Liver (tissue), 9 donors: Measurements from ENCODE around the gene CDH13. TPM values are rescaled to one million over a fixed set of nuclear protein-coding genes. Genes with fewer than 3 reads are reported as not detected.

ENCODE experiments used
- DNase-seq: peaks from one replicate; pipeline ENCODE4 v3.0.0-alpha.2; 2017; ENCODE audit warnings: low spot score
- H3K27ac ChIP-seq, 2 donors: one replicate each; pipeline ENCODE4 v1.7.0; 2013; ENCODE audit warnings: inconsistent platforms in 2 of 2, low read length in 2 of 2, control low read depth in 1 of 2, low read depth in 1 of 2, mild to moderate bottlenecking in 1 of 2
- H3K27me3 ChIP-seq, 4 donors: one replicate each; pipeline versions ENCODE4 v1.6.1 to v1.7.0; 2013; ENCODE audit warnings: low read length in 3 of 4, inconsistent platforms in 1 of 4, mild to moderate bottlenecking in 1 of 4, moderate library complexity in 1 of 4; ENCODE audit not compliant: control insufficient read depth in 4 of 4, insufficient read depth in 4 of 4
- H3K36me3 ChIP-seq, 4 donors: one replicate each; pipeline versions ENCODE4 v1.6.1 to v1.7.0; 2013; ENCODE audit warnings: low read length in 3 of 4, mild to moderate bottlenecking in 3 of 4, low read depth in 1 of 4, moderate library complexity in 1 of 4; ENCODE audit not compliant: control insufficient read depth in 4 of 4, insufficient read depth in 3 of 4
- H3K4me1 ChIP-seq, 4 donors: one replicate each; pipeline versions ENCODE4 v1.6.1 to v1.7.0; 2013; ENCODE audit warnings: low read length in 3 of 4, mild to moderate bottlenecking in 3 of 4, moderate library complexity in 1 of 4; ENCODE audit not compliant: control insufficient read depth in 4 of 4, insufficient read depth in 4 of 4
- H3K4me3 ChIP-seq, 3 donors: one replicate each; pipeline versions ENCODE4 v1.6.1 to v1.7.0; 2013; ENCODE audit warnings: low read length in 3 of 3, control low read depth in 1 of 3, low read depth in 1 of 3, mild to moderate bottlenecking in 1 of 3
- H3K9ac ChIP-seq, 2 donors: one replicate each; pipeline ENCODE4 v1.7.0; 2013; ENCODE audit warnings: low read length in 2 of 2, mild to moderate bottlenecking in 2 of 2, moderate library complexity in 2 of 2, control low read depth in 1 of 2, low read depth in 1 of 2
- H3K9me3 ChIP-seq, 4 donors: one replicate each; pipeline versions ENCODE4 v1.6.1 to v1.7.0; 2013; ENCODE audit warnings: low read length in 3 of 4; ENCODE audit not compliant: control insufficient read depth in 4 of 4
- EGR1 ChIP-seq, 2 donors: IDR thresholded peaks; 2 replicates each; pipeline ENCODE4 v1.6.1; 2016 to 2018; ENCODE audit warnings: antibody characterized with exemption in 2 of 2, low read depth in 2 of 2
- FOXA1 ChIP-seq: IDR thresholded peaks from 2 replicates; pipeline ENCODE4 v1.6.1; 2016; ENCODE audit warnings: antibody characterized with exemption
- FOXA2 ChIP-seq: IDR thresholded peaks from 2 replicates; pipeline ENCODE4 v1.6.1; 2016; ENCODE audit warnings: antibody characterized with exemption
- GABPA ChIP-seq, 2 donors: IDR thresholded peaks in 1 of 2; conservative IDR thresholded peaks in 1 of 2; 2 replicates each; pipeline ENCODE4 v1.6.1; 2016; ENCODE audit warnings: antibody characterized with exemption in 2 of 2, mild to moderate bottlenecking in 1 of 2, moderate library complexity in 1 of 2
- HNF4A ChIP-seq, 2 donors: conservative IDR thresholded peaks; 2 replicates each; pipeline ENCODE4 v1.6.1; 2016; ENCODE audit warnings: antibody characterized with exemption in 2 of 2, mild to moderate bottlenecking in 2 of 2
- HNF4G ChIP-seq: IDR thresholded peaks from 2 replicates; pipeline ENCODE4 v1.6.1; 2016; ENCODE audit warnings: antibody characterized with exemption
- JUND ChIP-seq, 2 donors: IDR thresholded peaks; 2 replicates each; pipeline ENCODE4 v1.6.1; 2016; ENCODE audit warnings: antibody characterized with exemption in 2 of 2
- NR2F2 ChIP-seq: IDR thresholded peaks from 2 replicates; pipeline ENCODE4 v1.6.1; 2016; ENCODE audit warnings: antibody characterized with exemption
- RXRA ChIP-seq, 2 donors: IDR thresholded peaks; 2 replicates each; pipeline ENCODE4 v1.6.1; 2017 to 2018; ENCODE audit warnings: antibody characterized with exemption in 2 of 2, mild to moderate bottlenecking in 1 of 2
- SP1 ChIP-seq: IDR thresholded peaks from 2 replicates; pipeline ENCODE4 v1.6.1; 2018; ENCODE audit warnings: antibody characterized with exemption, mild to moderate bottlenecking
- TAF1 ChIP-seq: conservative IDR thresholded peaks from 2 replicates; pipeline ENCODE4 v1.6.1; 2016; ENCODE audit warnings: antibody characterized with exemption, mild to moderate bottlenecking
- YY1 ChIP-seq: IDR thresholded peaks from 2 replicates; pipeline ENCODE4 v1.6.1; 2016; ENCODE audit warnings: antibody characterized with exemption, mild to moderate bottlenecking
- polyA plus RNA-seq, 2 donors: library from polyadenylated mRNA; stranded (reverse) in 1 of 2; unstranded in 1 of 2; fragments of 200-250 nt in 1 of 2; fragments of >200 nt in 1 of 2; fragmentation: Nextera tagmentation in 1 of 2; extraction: Ambion mirVana in 1 of 2; gene quantifications; one replicate each; pipeline versions ENCODE4 v1.2.1 to v1.2.3, GENCODE V29; 2013 to 2015
- total RNA-seq, 2 donors: library from RNA; depleted of rRNA; stranded (reverse); fragments of >200 nt; gene quantifications; one replicate each; pipeline ENCODE4 v1.2.3, GENCODE V29; 2014
- TF ChIP-seq, protein P1 (sequence below): IDR thresholded peaks from 2 replicates; pipeline ENCODE4 v1.6.1; 2016; ENCODE audit warnings: antibody characterized with exemption
- TF ChIP-seq, protein P2 (sequence below): IDR thresholded peaks from 2 replicates; pipeline ENCODE4 v1.6.1; 2016; ENCODE audit warnings: antibody characterized with exemption
- TF ChIP-seq, protein P3 (sequence below): IDR thresholded peaks from 2 replicates; pipeline ENCODE4 v1.6.1; 2016; ENCODE audit warnings: antibody characterized with exemption, mild to moderate bottlenecking
- TF ChIP-seq, protein P4 (sequence below): fragments of 150-350 bp; IDR thresholded peaks from 2 replicates; pipeline ENCODE4 v1.5.1; 2017; ENCODE audit warnings: improper control_type of control experiment, low read depth, low read length; ENCODE audit not compliant: missing input control
- TF ChIP-seq, protein P5 (sequence below): IDR thresholded peaks from 2 replicates; pipeline ENCODE4 v1.6.1; 2016; ENCODE audit warnings: antibody characterized with exemption
- donor health status: healthy.
- donor health status: healthy.
- donor health status: healthy.
- donor health status: healthy.
- donor health status: healthy.

CDH13 gene
- total and polyA plus RNA-seq, 4 donors, result 0.21 to 1.5 (median 0.58) TPM

DNA sequence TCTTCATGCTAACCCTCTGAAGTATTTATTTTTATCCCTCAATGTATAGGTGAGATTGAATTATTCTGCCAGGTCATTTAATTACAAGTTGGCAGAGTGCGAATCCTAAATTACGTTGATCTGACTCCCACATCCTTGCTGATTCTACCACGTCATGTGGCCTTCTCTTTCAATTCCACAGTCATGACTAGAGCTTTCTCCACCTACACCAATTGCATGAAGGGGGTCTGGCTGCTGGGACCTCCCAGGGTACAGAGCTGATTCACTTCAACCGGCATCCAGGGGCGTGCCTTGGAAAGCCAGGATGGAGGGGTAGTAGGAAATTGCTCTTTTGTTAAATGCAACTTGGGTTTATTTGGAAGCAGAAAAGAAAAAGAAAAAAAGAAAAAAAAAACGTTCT lies 41.1 kb upstream of the CDH13 start (continued):
- TF ChIP-seq TAF1 (no peak), SP1 (no peak), NR2F2 (no peak), GABPA (IDR thresholded peaks at IDR 0.05 in 1 of 2, conservative IDR thresholded peaks at IDR 0.05 in 1 of 2) (no peak), HNF4A (conservative IDR thresholded peaks at IDR 0.05) (no peak), FOXA2 (no peak), EGR1 (IDR thresholded peaks at IDR 0.05; ENCODE audit: low read depth in 2 of 2) (no peak), FOXA1 (no peak)
- TF ChIP-seq, protein P1, sequence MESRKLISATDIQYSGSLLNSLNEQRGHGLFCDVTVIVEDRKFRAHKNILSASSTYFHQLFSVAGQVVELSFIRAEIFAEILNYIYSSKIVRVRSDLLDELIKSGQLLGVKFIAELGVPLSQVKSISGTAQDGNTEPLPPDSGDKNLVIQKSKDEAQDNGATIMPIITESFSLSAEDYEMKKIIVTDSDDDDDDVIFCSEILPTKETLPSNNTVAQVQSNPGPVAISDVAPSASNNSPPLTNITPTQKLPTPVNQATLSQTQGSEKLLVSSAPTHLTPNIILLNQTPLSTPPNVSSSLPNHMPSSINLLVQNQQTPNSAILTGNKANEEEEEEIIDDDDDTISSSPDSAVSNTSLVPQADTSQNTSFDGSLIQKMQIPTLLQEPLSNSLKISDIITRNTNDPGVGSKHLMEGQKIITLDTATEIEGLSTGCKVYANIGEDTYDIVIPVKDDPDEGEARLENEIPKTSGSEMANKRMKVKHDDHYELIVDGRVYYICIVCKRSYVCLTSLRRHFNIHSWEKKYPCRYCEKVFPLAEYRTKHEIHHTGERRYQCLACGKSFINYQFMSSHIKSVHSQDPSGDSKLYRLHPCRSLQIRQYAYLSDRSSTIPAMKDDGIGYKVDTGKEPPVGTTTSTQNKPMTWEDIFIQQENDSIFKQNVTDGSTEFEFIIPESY, result no peak

DNA sequence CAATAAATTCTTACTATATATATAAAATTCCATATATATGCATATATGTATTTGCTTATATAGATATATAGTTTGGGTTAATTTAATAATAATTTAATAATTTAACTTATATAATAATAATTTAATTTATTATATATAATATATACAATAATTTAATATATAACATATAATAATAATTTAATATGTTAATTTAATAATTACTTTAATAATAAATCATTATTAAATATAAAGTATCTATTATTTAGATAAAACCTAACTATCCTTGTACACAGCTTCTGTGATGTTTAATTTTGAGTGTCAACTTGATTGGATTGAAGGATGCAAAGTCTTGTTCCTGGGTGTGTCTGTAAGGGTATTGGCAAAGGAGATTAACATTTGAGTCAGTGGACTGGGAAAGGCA lies 40.6 kb upstream of the CDH13 start:
- Histone ChIP-seq H3K36me3 (no peaks in the 10 kb centered on the region), H3K27ac (no peak overlapping the region), H3K9ac (no peak overlapping the region), H3K27me3 (no peaks in the 10 kb centered on the region), H3K4me1 (no peaks in the 10 kb centered on the region), H3K4me3 (no peak overlapping the region), H3K9me3 (no peaks in the 10 kb centered on the region)
- no peak for DNase-seq
- TF ChIP-seq FOXA2, result no peak
- TF ChIP-seq FOXA1, result no peak
- TF ChIP-seq, protein P2, sequence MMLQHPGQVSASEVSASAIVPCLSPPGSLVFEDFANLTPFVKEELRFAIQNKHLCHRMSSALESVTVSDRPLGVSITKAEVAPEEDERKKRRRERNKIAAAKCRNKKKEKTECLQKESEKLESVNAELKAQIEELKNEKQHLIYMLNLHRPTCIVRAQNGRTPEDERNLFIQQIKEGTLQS, result no peak
- TF ChIP-seq, protein P3, sequence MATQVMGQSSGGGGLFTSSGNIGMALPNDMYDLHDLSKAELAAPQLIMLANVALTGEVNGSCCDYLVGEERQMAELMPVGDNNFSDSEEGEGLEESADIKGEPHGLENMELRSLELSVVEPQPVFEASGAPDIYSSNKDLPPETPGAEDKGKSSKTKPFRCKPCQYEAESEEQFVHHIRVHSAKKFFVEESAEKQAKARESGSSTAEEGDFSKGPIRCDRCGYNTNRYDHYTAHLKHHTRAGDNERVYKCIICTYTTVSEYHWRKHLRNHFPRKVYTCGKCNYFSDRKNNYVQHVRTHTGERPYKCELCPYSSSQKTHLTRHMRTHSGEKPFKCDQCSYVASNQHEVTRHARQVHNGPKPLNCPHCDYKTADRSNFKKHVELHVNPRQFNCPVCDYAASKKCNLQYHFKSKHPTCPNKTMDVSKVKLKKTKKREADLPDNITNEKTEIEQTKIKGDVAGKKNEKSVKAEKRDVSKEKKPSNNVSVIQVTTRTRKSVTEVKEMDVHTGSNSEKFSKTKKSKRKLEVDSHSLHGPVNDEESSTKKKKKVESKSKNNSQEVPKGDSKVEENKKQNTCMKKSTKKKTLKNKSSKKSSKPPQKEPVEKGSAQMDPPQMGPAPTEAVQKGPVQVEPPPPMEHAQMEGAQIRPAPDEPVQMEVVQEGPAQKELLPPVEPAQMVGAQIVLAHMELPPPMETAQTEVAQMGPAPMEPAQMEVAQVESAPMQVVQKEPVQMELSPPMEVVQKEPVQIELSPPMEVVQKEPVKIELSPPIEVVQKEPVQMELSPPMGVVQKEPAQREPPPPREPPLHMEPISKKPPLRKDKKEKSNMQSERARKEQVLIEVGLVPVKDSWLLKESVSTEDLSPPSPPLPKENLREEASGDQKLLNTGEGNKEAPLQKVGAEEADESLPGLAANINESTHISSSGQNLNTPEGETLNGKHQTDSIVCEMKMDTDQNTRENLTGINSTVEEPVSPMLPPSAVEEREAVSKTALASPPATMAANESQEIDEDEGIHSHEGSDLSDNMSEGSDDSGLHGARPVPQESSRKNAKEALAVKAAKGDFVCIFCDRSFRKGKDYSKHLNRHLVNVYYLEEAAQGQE, result no peak
- TF ChIP-seq NR2F2, result no peak
- TF ChIP-seq, protein P4, sequence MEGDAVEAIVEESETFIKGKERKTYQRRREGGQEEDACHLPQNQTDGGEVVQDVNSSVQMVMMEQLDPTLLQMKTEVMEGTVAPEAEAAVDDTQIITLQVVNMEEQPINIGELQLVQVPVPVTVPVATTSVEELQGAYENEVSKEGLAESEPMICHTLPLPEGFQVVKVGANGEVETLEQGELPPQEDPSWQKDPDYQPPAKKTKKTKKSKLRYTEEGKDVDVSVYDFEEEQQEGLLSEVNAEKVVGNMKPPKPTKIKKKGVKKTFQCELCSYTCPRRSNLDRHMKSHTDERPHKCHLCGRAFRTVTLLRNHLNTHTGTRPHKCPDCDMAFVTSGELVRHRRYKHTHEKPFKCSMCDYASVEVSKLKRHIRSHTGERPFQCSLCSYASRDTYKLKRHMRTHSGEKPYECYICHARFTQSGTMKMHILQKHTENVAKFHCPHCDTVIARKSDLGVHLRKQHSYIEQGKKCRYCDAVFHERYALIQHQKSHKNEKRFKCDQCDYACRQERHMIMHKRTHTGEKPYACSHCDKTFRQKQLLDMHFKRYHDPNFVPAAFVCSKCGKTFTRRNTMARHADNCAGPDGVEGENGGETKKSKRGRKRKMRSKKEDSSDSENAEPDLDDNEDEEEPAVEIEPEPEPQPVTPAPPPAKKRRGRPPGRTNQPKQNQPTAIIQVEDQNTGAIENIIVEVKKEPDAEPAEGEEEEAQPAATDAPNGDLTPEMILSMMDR, result no peak
- TF ChIP-seq, protein P1, result no peak
- TF ChIP-seq YY1, result no peak
- no peak for TF ChIP-seq HNF4G
- TF ChIP-seq JUND (IDR thresholded peaks at IDR 0.05), result no peak
- no peak for TF ChIP-seq EGR1 (IDR thresholded peaks at IDR 0.05; ENCODE audit: low read depth in 2 of 2)
- TF ChIP-seq, protein P5, sequence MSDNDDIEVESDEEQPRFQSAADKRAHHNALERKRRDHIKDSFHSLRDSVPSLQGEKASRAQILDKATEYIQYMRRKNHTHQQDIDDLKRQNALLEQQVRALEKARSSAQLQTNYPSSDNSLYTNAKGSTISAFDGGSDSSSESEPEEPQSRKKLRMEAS, result no peak
- no peak for TF ChIP-seq HNF4A (conservative IDR thresholded peaks at IDR 0.05)
- no peak for TF ChIP-seq RXRA (IDR thresholded peaks at IDR 0.05)
- no peak for TF ChIP-seq TAF1
